ENCODE results near the gene HARS1. TPM values are rescaled to one million over a fixed set of nuclear protein-coding genes. Genes with fewer than 3 reads are reported as not detected.
A peak's percentile ranks its signal among the peaks of the same experiment; 100 is the strongest.

The HARS1 gene
- total RNA-seq, 1 donor from 2014 or later: 83.0 TPM

GRCh38 chr5:140700177-140701144 is 9.3 kb upstream of the HARS1 start, which contains the start of gene ZMAT2:
TSS of gene ZMAT2 (plus strand) at chr5:140700447. CDS start at chr5:140700461, 14 bp downstream.
- peak within 1 kb of the TSS; percentile 92 for H3K4me3 ChIP-seq (ENCODE audit: low read depth, low read length)
- DNase-seq (ENCODE audit: low read depth): peak; percentile 94
- no peak for TF ChIP-seq CTCF (conservative IDR thresholded peaks at IDR 0.05; ENCODE audit: low read depth, low read length)

GRCh38 chr5:140696891-140697492 is 5.8 kb upstream of the HARS1 start:
- DNase-seq (ENCODE audit: low read depth): no peak
- H3K4me3 ChIP-seq (ENCODE audit: low read depth, low read length): no peak overlapping the region
- TF ChIP-seq CTCF (conservative IDR thresholded peaks at IDR 0.05; ENCODE audit: low read depth, low read length): no peak

- DNase-seq (ENCODE audit: low read depth): no peak
- TF ChIP-seq CTCF (conservative IDR thresholded peaks at IDR 0.05; ENCODE audit: low read depth, low read length): no peak
- no peak overlapping the region for H3K4me3 ChIP-seq (ENCODE audit: low read depth, low read length)
Observed at GRCh38 chr5:140694276-140694675, 3.1 kb upstream of the HARS1 start.

GRCh38 chr5:140690376-140690932 is 716 bp downstream of the HARS1 start:
- DNase-seq (ENCODE audit: low read depth): no peak
- TF ChIP-seq CTCF (conservative IDR thresholded peaks at IDR 0.05; ENCODE audit: low read depth, low read length): no peak
- peak overlapping the region; percentile 78 for H3K4me3 ChIP-seq (ENCODE audit: low read depth, low read length)

- no peak for TF ChIP-seq CTCF (conservative IDR thresholded peaks at IDR 0.05; ENCODE audit: low read depth, low read length)
- no peak overlapping the region for H3K4me3 ChIP-seq (ENCODE audit: low read depth, low read length)
- DNase-seq (ENCODE audit: low read depth): no peak
Observed at GRCh38 chr5:140678993-140679392, 12.2 kb downstream of the HARS1 start.

- no peak overlapping the region for H3K4me3 ChIP-seq (ENCODE audit: low read depth, low read length)
- TF ChIP-seq CTCF (conservative IDR thresholded peaks at IDR 0.05; ENCODE audit: low read depth, low read length): no peak
- no peak for DNase-seq (ENCODE audit: low read depth)
Observed at GRCh38 chr5:140677947-140678346, 13.2 kb downstream of the HARS1 start.

All from epithelial cell of proximal tubule (primary cell).